HG03196 (cell line): ENCODE results near the gene PDE7B.

Experiments
- ATAC-seq: cut with Tn5 transposase; IDR thresholded peaks from one replicate; pipeline ENCODE4 v1.9.1; 2021; ENCODE audit not compliant: unreplicated experiment

Gene PDE7B

GRCh38 chr6:135884136-135884535 is 32.6 kb downstream of the PDE7B start:
- no peak for ATAC-seq

DNA sequence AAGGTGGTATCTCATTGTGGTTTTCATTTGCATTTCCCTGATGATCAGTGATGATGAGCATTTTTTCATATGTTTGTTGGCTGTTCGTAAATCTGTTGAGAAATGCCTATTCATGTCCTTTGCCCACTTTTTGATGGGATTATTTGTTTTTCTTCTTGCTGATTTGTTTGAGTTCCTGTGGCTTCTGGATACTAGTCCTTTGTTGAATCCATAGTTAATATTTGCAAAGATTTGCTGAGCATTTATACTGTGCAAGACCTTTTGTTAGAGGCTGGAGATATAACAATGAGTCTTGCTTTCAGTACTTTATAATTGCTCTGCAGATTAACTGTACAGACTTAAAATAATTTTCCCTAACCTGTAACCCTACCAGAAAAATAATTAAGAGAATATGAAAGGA is 35.6 kb downstream of the PDE7B start:
- ATAC-seq = no peak

DNA sequence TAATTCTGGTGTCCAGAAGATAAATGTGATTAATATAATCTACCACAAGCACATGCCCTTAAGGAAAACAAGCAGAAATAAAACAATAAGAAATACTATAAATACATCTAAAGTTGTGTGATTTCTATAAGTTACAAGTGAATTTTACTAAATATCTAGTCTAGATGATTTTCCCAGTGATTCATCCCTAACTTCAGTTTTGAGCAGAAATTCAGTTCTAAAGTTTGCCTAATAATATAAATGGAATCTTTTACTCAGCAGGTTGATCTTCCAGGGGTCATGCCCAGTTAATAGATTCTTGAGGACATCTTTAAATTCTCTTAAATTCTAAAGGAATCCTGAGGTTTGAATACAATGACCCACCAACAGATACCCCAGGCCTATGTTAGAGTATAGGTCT is 37.3 kb downstream of the PDE7B start:
- no peak for ATAC-seq

GRCh38 chr6:135890876-135891275 is 39.4 kb downstream of the PDE7B start:
- no peak for ATAC-seq

GRCh38 chr6:135891710-135892109 is 40.2 kb downstream of the PDE7B start:
- no peak for ATAC-seq

- ATAC-seq = no peak
These were observed 43.9 kb downstream of the PDE7B start for GRCh38 chr6:135895231-135895911.

DNA sequence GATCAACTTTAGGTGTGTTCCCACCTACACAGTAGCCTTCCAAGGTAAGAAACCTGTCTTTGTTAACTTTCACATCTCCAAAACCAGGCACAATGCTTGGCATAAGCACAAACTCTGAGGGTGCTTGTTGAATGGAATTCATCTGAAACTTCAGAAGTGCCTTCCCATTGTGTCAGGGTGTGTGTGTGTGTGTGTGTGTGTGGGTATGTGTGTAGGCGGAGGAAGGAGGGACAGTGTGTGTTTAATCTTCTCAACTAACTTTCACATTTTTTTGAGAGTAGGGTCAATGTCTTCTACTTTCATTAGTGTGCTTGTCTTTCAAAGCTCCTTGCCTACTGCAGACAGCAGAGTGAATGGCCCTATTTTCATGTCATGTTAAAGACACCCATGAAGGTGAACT is 45.6 kb downstream of the PDE7B start:
- no peak for ATAC-seq

DNA sequence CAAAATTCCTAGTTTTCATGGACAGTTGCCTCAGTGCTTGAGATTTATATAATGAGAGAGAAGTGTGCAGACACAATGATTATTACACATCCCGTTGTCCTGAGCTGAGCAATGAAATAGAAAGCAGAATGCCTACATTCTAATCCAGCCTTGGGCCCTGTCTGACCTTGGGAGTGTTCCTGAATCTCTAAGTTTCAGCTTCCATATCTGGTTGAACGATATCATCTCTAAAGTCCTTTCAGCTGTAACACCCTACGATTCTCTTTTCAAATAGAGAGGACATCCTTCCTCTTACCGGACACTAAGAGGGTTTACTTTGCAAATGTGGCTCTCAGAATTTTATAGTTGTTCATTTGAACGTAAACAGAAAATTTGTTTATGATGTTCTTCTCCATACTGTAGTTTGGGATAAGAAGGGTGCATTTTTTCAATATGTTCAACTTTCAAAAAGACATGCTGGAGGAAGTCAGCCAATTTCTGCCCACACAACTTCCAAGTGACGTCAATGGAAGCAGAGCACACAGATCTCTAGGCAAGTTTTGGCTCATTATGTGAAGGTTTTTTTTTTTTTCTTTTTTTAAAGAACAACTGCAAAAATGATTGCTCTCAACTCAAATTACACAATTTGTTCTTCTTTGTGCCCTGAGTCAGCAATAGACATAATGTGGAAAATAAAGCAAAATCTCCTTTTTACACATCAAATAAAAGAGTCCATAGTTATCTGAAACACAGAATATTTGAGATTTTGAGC is 50.4 kb downstream of the PDE7B start:
- ATAC-seq = no peak

GRCh38 chr6:135902756-135903331 is 51.3 kb downstream of the PDE7B start:
- ATAC-seq = no peak

DNA sequence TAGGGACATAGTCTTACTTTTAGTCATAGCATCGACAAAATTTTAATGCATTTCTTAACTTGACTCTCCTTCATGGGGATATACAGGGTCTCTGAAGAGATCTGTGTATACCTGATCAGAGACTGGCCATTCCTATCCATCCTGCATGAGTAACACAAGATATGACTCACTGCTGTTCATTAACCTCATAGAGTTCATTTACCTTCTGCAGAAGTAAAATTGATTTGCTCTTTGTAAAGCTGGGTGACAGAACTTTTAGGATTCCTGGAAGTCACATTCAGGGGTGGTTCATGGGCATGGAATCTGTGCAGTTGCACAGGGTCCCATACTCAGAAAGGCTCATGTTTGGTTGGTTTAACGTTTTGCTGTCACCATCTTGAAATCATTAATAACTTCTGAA is 53.2 kb downstream of the PDE7B start:
- no peak for ATAC-seq

GRCh38 chr6:135905604-135906300 is 54.3 kb downstream of the PDE7B start:
- no peak for ATAC-seq

GRCh38 chr6:135906542-135906941 is 55.0 kb downstream of the PDE7B start:
- no peak for ATAC-seq

- no peak for ATAC-seq
These were observed 55.5 kb downstream of the PDE7B start for GRCh38 chr6:135906972-135907465.

DNA sequence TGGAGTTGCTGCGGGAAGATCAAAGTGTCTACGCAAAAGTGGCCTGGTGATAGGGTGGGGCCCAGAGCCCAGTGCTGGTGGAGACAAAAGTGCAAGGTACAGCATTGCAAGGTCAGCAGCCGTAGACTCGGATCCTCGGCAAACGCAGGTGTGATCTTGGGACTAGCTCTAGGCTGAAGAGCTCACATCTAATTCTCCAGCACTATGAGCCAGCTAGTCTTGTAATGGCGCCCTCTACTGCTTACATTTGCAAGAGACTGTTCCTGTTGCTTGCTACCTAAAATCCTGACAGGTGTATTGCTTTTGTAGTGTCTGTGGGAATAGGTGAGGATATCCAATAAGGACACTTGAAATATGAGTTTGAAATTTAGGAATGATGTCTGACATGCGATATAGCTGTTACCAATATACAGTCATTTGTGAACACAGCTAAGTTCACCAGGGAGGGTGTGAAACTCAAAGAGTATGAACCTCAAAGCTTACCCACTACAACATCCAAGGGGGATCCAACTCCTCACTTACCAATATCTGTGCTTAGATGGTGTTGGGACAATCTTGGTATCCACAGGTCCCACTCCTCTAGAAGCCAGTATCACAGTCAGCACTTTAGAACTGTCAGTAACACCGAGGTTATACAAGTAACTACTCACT is 58.4 kb downstream of the PDE7B start:
- ATAC-seq = peak; percentile 82

GRCh38 chr6:135910790-135911618 is 59.5 kb downstream of the PDE7B start:
- ATAC-seq = no peak

DNA sequence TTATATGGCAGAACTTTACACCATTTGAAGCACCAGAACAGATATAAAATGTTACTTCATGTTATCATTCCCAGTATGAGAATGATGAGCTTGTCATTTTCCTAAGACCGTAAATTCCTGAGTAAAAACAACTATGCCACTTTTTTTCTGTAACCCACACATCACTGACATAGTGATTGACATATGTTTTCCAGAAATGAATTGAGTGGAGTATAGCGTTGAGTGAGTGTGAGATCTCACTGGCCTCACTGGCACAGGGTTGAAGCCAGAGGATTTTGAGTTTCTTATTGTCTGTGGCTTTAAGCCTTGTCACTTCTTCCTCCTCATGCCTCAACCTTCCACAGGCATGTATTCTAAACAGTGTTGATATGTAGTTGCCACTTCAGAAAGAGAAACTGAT is 62.3 kb downstream of the PDE7B start:
- no peak for ATAC-seq

GRCh38 chr6:135919026-135919425 is 67.5 kb downstream of the PDE7B start:
- no peak for ATAC-seq

DNA sequence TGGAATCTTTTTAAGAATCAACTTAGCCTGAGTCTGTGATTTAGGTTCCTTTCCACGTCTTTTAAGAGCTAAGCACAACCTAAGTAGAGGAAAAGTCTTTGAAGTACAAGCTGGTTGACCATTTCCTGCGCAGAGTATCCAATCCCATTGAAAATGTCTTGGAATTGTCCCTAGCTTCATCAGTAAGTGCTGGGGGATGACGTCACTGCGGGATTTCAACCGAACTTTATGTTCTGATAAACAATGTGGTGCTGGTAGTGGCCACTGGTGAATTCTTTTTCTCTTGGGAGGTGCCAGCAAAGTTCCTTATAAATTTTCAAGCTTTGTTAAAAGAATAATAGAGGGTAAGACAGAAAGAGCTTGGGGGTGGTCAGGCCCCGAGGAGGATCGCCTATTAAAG is 69.2 kb downstream of the PDE7B start:
- no peak for ATAC-seq

DNA sequence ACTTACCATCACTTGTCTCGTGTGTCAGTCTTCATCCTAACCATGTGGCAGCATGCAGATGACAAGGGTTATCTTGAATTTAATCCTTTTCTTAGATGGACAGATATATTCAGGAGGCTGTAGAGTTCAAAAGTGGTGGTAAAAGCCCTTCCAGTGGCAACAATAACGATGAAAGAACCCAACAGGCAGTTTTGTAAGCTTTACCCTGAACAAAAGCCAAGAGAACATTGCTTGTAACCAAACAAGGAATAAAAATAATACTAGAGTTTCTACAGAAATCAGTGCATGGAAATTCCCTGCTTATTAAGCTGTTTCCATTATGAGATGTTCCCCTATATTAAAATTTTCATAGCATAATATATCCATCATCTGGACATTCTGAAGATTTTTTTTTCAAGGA is 69.7 kb downstream of the PDE7B start:
- no peak for ATAC-seq

- ATAC-seq = no peak
These were observed 70.7 kb downstream of the PDE7B start for GRCh38 chr6:135922174-135922573.
